OCI-LY1 (cell line): ENCODE measurements around the gene PSMD6.

Experiments used
- CTCF ChIP-seq: fragments of 200-600 bp; sonication (generic), shearing (Covaris generic); IDR thresholded peaks from 2 replicates; pipeline ENCODE4 v1.5.1; 2017; ENCODE audit warnings: mild to moderate bottlenecking, antibody characterized with exemption, low read length, moderate library complexity, mixed read lengths
- EZH2 ChIP-seq: fragments of 200-600 bp; sonication (generic), shearing (Covaris generic); IDR thresholded peaks from 2 replicates; pipeline ENCODE4 v1.8.0; 2017; ENCODE audit warnings: borderline replicate concordance, mixed run types, mild to moderate bottlenecking, antibody characterized with exemption, low read length, moderate library complexity, mixed read lengths

DNA sequence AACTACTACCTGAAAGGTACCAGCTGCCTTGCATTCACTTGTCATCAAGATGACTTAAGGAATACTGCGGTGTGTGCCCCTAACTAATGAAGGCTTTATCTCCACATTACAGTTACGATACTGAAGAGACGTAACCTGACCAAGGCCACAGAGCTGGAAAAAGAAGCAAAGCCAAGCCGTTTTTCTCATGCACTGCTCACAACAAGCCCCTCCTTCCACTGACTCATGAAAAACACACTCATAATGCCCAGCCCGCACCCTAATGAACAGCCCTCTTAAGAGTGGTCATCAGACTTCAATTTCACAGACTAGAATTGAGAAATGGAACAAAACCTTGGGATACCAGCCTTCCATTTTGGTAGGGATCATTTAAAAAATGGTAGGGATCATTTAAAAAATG is 11.6 kb downstream of the PSMD6 start:
- TF ChIP-seq CTCF (no peak), EZH2 (no peak)
